Dendritic cell treated with granulocyte-macrophage colony-stimulating factor and Interleukin-4, amounts not matched to agents 40 ng/mL and 50 ng/mL, for 4 days (primary cell): ENCODE data around the gene NTPCR.
A peak's percentile ranks its signal among the peaks of the same experiment; 100 is the strongest.

ENCODE experiments used
- H3K27ac Mint-ChIP-seq: one replicate; pipeline ENCODE4 v1.8.0; 2022; ENCODE audit warnings: mild to moderate bottlenecking, mixed read lengths
- H3K27me3 Mint-ChIP-seq: one replicate; pipeline ENCODE4 v1.8.0; 2022; ENCODE audit warnings: mild to moderate bottlenecking, mixed read lengths
- H3K36me3 Mint-ChIP-seq: one replicate; pipeline ENCODE4 v1.8.0; 2022; ENCODE audit warnings: low read depth, mixed read lengths
- H3K4me1 Mint-ChIP-seq: one replicate; pipeline ENCODE4 v1.8.0; 2022; ENCODE audit warnings: low read depth, mixed read lengths
- H3K4me3 Mint-ChIP-seq: one replicate; pipeline ENCODE4 v1.8.0; 2022; ENCODE audit warnings: mild to moderate bottlenecking, moderate library complexity, mixed read lengths
- H3K9me3 Mint-ChIP-seq: one replicate; pipeline ENCODE4 v1.8.0; 2022; ENCODE audit warnings: mixed read lengths
- intact Hi-C: fragments of 100-400 bp; cut with micrococcal nuclease; formaldehyde crosslinking; loops from one replicate; pipeline ENCODE4 v1.15.0; 2022

Gene NTPCR

GRCh38 chr1:232962761-232963745 lies 12.6 kb downstream of the NTPCR start:
- Mint-ChIP-seq H3K27ac (peak overlapping the region; percentile 35), H3K27me3 (no peaks in the 10 kb centered on the region), H3K4me3 (peak overlapping the region; percentile 20), H3K9me3 (peaks cover 13% of the 10 kb centered on the region), H3K36me3 (peaks cover 40% of the 10 kb centered on the region), H3K4me1 (peaks cover 17% of the 10 kb centered on the region)
- intact Hi-C loops: no loop called here

- H3K27me3 Mint-ChIP-seq: no peaks in the 10 kb centered on the region
- no peak overlapping the region for H3K4me3 Mint-ChIP-seq
- no peaks in the 10 kb centered on the region for H3K9me3 Mint-ChIP-seq
- peaks cover 32% of the 10 kb centered on the region for H3K36me3 Mint-ChIP-seq
- peaks cover 16% of the 10 kb centered on the region for H3K4me1 Mint-ChIP-seq
- H3K27ac Mint-ChIP-seq: no peak overlapping the region
- intact Hi-C loops: no loop called here
Measured at GRCh38 chr1:232964601-232965000, 14.2 kb downstream of the NTPCR start.

GRCh38 chr1:232965124-232965911 lies 14.9 kb downstream of the NTPCR start:
- H3K27ac Mint-ChIP-seq: peak overlapping the region; percentile 37
- peaks cover 16% of the 10 kb centered on the region for H3K4me1 Mint-ChIP-seq
- H3K27me3 Mint-ChIP-seq: no peaks in the 10 kb centered on the region
- peaks cover 32% of the 10 kb centered on the region for H3K36me3 Mint-ChIP-seq
- intact Hi-C loops: no loop called here
- no peak overlapping the region for H3K4me3 Mint-ChIP-seq
- no peaks in the 10 kb centered on the region for H3K9me3 Mint-ChIP-seq

GRCh38 chr1:232965912-232966217 lies 15.5 kb downstream of the NTPCR start:
- intact Hi-C loops: no loop called here
- Mint-ChIP-seq H3K4me3 (no peak overlapping the region), H3K27ac (peak overlapping the region; percentile 37), H3K4me1 (peaks cover 16% of the 10 kb centered on the region), H3K27me3 (no peaks in the 10 kb centered on the region), H3K9me3 (no peaks in the 10 kb centered on the region), H3K36me3 (peaks cover 35% of the 10 kb centered on the region)

DNA sequence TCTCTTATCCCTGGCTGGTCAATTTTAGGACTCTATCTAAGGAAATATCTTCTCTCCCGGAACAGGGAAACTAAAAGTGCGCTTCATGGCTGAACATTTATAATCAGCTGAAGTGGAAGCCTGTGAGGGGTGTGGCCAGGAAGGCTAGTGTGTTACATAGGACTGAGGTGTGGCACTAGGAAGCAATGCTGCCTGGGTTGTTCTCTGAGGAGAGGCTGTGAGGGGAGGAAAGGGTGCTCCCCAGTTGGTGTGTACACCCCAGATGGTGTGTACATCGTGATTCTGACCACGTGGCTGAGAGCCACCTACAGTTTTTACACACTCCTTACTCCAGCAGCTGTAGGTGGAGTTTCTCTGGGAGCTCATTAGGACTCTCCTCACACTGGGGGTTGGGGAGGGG lies 16.3 kb downstream of the NTPCR start:
- Mint-ChIP-seq H3K4me1 (peaks cover 16% of the 10 kb centered on the region), H3K9me3 (peaks cover 6% of the 10 kb centered on the region), H3K4me3 (no peak overlapping the region), H3K27me3 (no peaks in the 10 kb centered on the region), H3K36me3 (peaks cover 43% of the 10 kb centered on the region), H3K27ac (no peak overlapping the region)
- intact Hi-C loops: no loop called here

- Mint-ChIP-seq H3K4me3 (no peak overlapping the region), H3K27ac (no peak overlapping the region), H3K4me1 (peaks cover 13% of the 10 kb centered on the region), H3K36me3 (peaks cover 60% of the 10 kb centered on the region), H3K9me3 (peaks cover 21% of the 10 kb centered on the region), H3K27me3 (no peaks in the 10 kb centered on the region)
- intact Hi-C loops: no loop called here
Measured at GRCh38 chr1:232968391-232968790, 18.0 kb downstream of the NTPCR start.

DNA sequence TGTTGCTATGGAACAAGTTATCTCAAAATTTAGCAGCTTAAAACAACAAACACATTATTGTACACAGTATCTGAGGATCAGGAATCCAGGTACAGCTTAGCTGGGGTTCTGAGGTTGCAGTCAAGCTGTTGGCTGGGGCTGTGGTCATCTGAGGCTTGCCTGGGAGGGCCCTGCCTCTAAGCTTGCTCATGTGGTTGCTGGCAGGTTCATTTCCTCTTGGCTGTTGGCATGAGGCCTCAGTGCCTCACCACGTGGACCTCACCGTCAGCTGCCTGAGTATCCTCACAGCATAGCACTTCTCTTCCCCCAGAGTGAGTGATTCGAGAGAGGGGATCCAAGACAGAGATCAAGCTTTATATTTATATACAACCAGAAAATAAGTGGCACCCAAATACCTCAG lies 18.6 kb downstream of the NTPCR start:
- Mint-ChIP-seq H3K27me3 (no peaks in the 10 kb centered on the region), H3K27ac (no peak overlapping the region), H3K4me1 (peaks cover 7% of the 10 kb centered on the region), H3K9me3 (peaks cover 26% of the 10 kb centered on the region), H3K36me3 (peaks cover 66% of the 10 kb centered on the region), H3K4me3 (no peak overlapping the region)
- intact Hi-C loops: no loop called here

- no peaks in the 10 kb centered on the region for H3K27me3 Mint-ChIP-seq
- intact Hi-C loops: no loop called here
- peaks cover 74% of the 10 kb centered on the region for H3K36me3 Mint-ChIP-seq
- H3K4me3 Mint-ChIP-seq: no peak overlapping the region
- peaks cover 5% of the 10 kb centered on the region for H3K4me1 Mint-ChIP-seq
- H3K27ac Mint-ChIP-seq: no peak overlapping the region
- peaks cover 33% of the 10 kb centered on the region for H3K9me3 Mint-ChIP-seq
Measured at GRCh38 chr1:232969799-232970198, 19.4 kb downstream of the NTPCR start.

DNA sequence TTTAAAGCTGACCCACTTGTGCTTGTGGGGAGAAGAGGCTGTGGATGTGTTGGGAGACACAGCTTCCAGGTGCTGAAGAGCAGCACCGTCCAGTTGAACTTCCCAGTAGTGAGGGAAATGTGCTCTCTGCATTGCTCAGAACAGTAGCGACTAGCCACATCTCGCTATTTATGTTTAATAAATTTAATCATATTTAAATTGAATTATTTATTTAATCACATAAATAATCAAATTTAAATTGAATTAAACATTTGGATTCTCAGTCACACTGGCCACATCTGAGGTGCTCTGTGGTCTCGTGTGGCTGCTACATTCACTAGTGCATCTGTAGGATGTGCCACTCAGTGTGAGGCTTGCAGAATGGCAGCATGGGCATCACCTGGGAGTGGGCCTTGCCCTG lies 20.1 kb downstream of the NTPCR start:
- no peak overlapping the region for H3K4me3 Mint-ChIP-seq
- peaks cover 33% of the 10 kb centered on the region for H3K9me3 Mint-ChIP-seq
- intact Hi-C loops: no loop called here
- no peak overlapping the region for H3K27ac Mint-ChIP-seq
- H3K27me3 Mint-ChIP-seq: no peaks in the 10 kb centered on the region
- H3K36me3 Mint-ChIP-seq: peaks cover 78% of the 10 kb centered on the region
- H3K4me1 Mint-ChIP-seq: peaks cover 7% of the 10 kb centered on the region

GRCh38 chr1:232973652-232974611 lies 23.5 kb downstream of the NTPCR start:
- Mint-ChIP-seq H3K9me3 (peaks cover 33% of the 10 kb centered on the region), H3K36me3 (peaks cover 85% of the 10 kb centered on the region), H3K27me3 (no peaks in the 10 kb centered on the region), H3K27ac (no peak overlapping the region), H3K4me3 (no peak overlapping the region), H3K4me1 (peaks cover 22% of the 10 kb centered on the region)
- intact Hi-C loops: no loop called here

- Mint-ChIP-seq H3K36me3 (peaks cover 78% of the 10 kb centered on the region), H3K4me1 (peaks cover 22% of the 10 kb centered on the region), H3K27me3 (no peaks in the 10 kb centered on the region), H3K4me3 (no peak overlapping the region), H3K27ac (no peak overlapping the region), H3K9me3 (peaks cover 33% of the 10 kb centered on the region)
- intact Hi-C loops: no loop called here
Measured at GRCh38 chr1:232974971-232975370, 24.6 kb downstream of the NTPCR start.

DNA sequence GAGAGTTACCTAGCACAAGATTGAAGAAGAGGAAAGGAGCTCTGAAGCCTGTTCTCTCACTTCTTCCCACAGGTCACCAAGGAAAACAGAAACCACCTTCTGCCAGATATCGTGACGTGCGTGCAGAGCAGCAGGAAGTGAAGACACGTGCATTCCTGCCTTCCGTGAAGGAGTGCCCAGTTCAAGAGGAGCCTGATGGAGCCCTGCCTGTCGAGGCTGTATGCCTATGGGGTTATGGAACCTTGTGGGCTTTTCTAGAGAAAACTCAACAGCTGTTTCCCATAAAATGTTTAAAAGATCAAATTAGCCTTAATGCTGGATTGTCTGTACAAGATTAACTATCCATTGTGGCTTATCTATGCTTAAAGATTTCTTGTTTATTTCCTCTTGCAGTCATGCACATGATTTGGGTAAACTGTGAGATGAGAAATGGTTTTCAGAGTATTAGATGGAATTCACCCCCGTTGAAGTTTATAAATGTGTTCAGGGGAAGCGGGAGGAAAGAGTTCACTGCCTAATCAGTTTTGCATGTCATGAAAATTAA lies 27.8 kb downstream of the NTPCR start:
- peaks cover 53% of the 10 kb centered on the region for H3K36me3 Mint-ChIP-seq
- intact Hi-C loops: no loop called here
- peaks cover 15% of the 10 kb centered on the region for H3K9me3 Mint-ChIP-seq
- H3K4me3 Mint-ChIP-seq: no peak overlapping the region
- no peaks in the 10 kb centered on the region for H3K27me3 Mint-ChIP-seq
- peaks cover 22% of the 10 kb centered on the region for H3K4me1 Mint-ChIP-seq
- peak overlapping the region; percentile 1 for H3K27ac Mint-ChIP-seq

- no peak overlapping the region for H3K27ac Mint-ChIP-seq
Measured at GRCh38 chr1:232978815-232979214, 28.4 kb downstream of the NTPCR start.

More at GRCh38 chr1:232978815-232979214, 28.4 kb downstream of the NTPCR start:
- Mint-ChIP-seq H3K27me3 (no peaks in the 10 kb centered on the region), H3K36me3 (peaks cover 50% of the 10 kb centered on the region), H3K4me1 (peaks cover 22% of the 10 kb centered on the region), H3K9me3 (peaks cover 9% of the 10 kb centered on the region), H3K4me3 (no peak overlapping the region)
- intact Hi-C loops: no loop called here
